ENCODE results near the gene SOX6. TPM values are rescaled to one million over a fixed set of nuclear protein-coding genes. Genes with fewer than 3 reads are reported as not detected.

The SOX6 gene
- total and polyA plus RNA-seq, 2 donors (not counting 3 experiments of a cell fraction or from before 2014, with no cell fraction given): 0.14 to 3.7 TPM

GRCh38 chr11:16347928-16348685 is 8.2 kb downstream of the SOX6 start:
- TF ChIP-seq MYC (IDR thresholded peaks at IDR 0.05; ENCODE audit: low read depth, low read length) (no peak), FOS (IDR thresholded peaks at IDR 0.05; ENCODE audit: borderline replicate concordance, insufficient read depth, low read length) (no peak), POLR2A (IDR thresholded peaks at IDR 0.05; ENCODE audit: low read depth, low read length) (no peak), JUN (IDR thresholded peaks at IDR 0.05; ENCODE audit: borderline replicate concordance, insufficient read depth, insufficient read length, low read depth) (no peak), GATA2 (IDR thresholded peaks at IDR 0.05; ENCODE audit: insufficient read depth, insufficient read length, low read depth, low read length) (no peak), CTCF (IDR thresholded peaks at IDR 0.05; ENCODE audit: extremely low read depth in 1 of 2, insufficient read depth in 1 of 2, low read depth in 1 of 2, low read length in 2 of 2) (no peak), MAX (IDR thresholded peaks at IDR 0.05; ENCODE audit: insufficient read depth, insufficient read length) (no peak), EZH2 (IDR thresholded peaks at IDR 0.05; ENCODE audit: borderline replicate concordance, low read depth, low read length, severe bottlenecking) (no peak), POLR2AphosphoS5 (IDR thresholded peaks at IDR 0.05; ENCODE audit: insufficient read depth, low read depth, low read length) (no peak)
- Histone ChIP-seq H2AFZ (ENCODE audit: low read depth, low read length) (no peak overlapping the region), H3K4me2 (ENCODE audit: insufficient read depth, low read length) (no peak overlapping the region), H3K4me3 (replicated peaks in 1 of 3; ENCODE audit: insufficient read depth in 1 of 3, low read depth in 1 of 3, low read length in 3 of 3) (no peak overlapping the region), H3K27ac (ENCODE audit: insufficient read depth, low read depth, low read length) (no peak overlapping the region), H4K20me1 (replicated peaks; ENCODE audit: control insufficient read depth, extremely low read depth, insufficient read depth, low read length) (no peaks in the 10 kb centered on the region), H3K36me3 (ENCODE audit: control insufficient read depth in 2 of 2, extremely low read depth in 1 of 2, insufficient read depth in 2 of 2, low read length in 2 of 2) (no peaks in the 10 kb centered on the region), H3K79me2 (ENCODE audit: control insufficient read depth, insufficient read depth, low read length) (no peaks in the 10 kb centered on the region), H3K9ac (replicated peaks; ENCODE audit: extremely low read depth, insufficient read depth, low read length) (no peak overlapping the region), H3K9me3 (replicated peaks; ENCODE audit: control insufficient read depth, insufficient read depth, low read length) (no peaks in the 10 kb centered on the region), H3K4me1 (ENCODE audit: control insufficient read depth, extremely low read depth, insufficient read depth, low read length) (no peaks in the 10 kb centered on the region), H3K27me3 (ENCODE audit: control insufficient read depth in 2 of 2, insufficient read depth in 2 of 2, low read length in 2 of 2) (no peaks in the 10 kb centered on the region), H3K9me1 (replicated peaks; ENCODE audit: control insufficient read depth, extremely low read depth, insufficient read depth, low read length) (no peaks in the 10 kb centered on the region)
- DNase-seq (ENCODE audit: low read depth, low spot score): no peak
- intact Hi-C loops (cut with micrococcal nuclease): no loop called here
- POLR2A ChIA-PET: no interaction called here
- dilution Hi-C loops (cut with MboI; ENCODE audit: extremely low pct_ligation_motif_present, low sequenced_read_pairs): no loop called here
- CTCF ChIA-PET: interaction anchor here (0.9 kb wide), 1 partner anchor 17 kb away, joined by 3 read pairs; no protein-coding TSS in a partner anchor
- FAIRE-seq: no peak
- no TSS peak for BruUV-seq (replicated peaks)
